DOHH2 (cell line): ENCODE data around the gene TREML2.

ENCODE experiments used
- EZH2phosphoT487 ChIP-seq: fragments of 200-600 bp; sonication (generic); IDR thresholded peaks from 2 replicates; pipeline ENCODE4 v1.6.1; 2017; ENCODE audit warnings: borderline replicate concordance, mild to moderate bottlenecking, antibody characterized with exemption, low read length, moderate library complexity, mixed read lengths
- TF ChIP-seq, protein P1 (sequence below): fragments of 200-600 bp; sonication (generic); IDR thresholded peaks from one replicate; pipeline ENCODE4 v1.5.1; 2014; ENCODE audit warnings: antibody characterized with exemption, mild to moderate bottlenecking, low read depth, low read length; ENCODE audit not compliant: poor library complexity, severe bottlenecking

DNA sequence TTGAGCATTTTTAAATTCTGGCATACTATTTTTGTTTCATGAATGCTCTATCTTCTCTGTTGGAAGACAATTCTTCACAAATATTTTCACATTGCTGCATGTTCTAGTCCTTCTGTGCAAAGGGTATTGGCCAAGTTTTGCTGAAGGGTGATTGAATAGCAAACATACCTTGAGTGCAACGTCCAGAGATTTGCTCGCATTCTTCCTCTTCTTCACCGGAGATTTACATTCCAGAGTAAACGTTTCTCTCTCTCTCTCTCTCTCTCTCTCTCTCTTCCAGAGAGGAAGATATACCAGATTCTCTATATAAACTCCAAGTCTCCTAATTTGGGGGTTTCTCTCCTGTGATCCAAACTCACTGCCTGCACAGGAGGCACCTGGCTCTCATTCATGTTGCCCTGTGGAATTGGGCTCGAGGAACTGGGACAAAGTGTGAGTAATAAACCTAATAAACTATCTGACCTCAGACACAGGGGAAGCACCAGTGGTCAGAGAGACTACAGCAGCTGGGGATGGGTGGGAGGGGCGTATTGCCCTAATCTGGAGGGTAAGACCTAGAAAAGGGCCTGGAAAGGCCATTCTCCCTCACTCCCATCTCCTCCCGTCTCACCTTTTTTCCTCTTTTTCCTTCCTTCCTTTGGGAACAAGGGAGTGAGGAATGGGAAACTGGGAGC is 45.7 kb downstream of the TREML2 start:
- TF ChIP-seq, protein P1, sequence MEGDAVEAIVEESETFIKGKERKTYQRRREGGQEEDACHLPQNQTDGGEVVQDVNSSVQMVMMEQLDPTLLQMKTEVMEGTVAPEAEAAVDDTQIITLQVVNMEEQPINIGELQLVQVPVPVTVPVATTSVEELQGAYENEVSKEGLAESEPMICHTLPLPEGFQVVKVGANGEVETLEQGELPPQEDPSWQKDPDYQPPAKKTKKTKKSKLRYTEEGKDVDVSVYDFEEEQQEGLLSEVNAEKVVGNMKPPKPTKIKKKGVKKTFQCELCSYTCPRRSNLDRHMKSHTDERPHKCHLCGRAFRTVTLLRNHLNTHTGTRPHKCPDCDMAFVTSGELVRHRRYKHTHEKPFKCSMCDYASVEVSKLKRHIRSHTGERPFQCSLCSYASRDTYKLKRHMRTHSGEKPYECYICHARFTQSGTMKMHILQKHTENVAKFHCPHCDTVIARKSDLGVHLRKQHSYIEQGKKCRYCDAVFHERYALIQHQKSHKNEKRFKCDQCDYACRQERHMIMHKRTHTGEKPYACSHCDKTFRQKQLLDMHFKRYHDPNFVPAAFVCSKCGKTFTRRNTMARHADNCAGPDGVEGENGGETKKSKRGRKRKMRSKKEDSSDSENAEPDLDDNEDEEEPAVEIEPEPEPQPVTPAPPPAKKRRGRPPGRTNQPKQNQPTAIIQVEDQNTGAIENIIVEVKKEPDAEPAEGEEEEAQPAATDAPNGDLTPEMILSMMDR, result no peak
- no peak for TF ChIP-seq EZH2phosphoT487
